Breast epithelium (tissue), 4 donors: ENCODE results near the gene ABCA4. TPM values are rescaled to one million over a fixed set of nuclear protein-coding genes. Genes with fewer than 3 reads are reported as not detected.

Experiments used
- DNase-seq, 2 donors: peaks; one replicate each; pipeline ENCODE4 v3.0.0-alpha.2; 2019; ENCODE audit warnings: low spot score in 2 of 2
- H3K27ac ChIP-seq, 2 donors: fragments of 200-600 bp; sonication (generic) in 1 of 2; one replicate each; pipeline ENCODE4 v1.5.1; 2016 to 2019; ENCODE audit warnings: mild to moderate bottlenecking in 1 of 2
- H3K27me3 ChIP-seq, 2 donors: fragments of 200-600 bp; sonication (generic) in 1 of 2; one replicate each; pipeline versions ENCODE4 v1.5.1 to v1.6.0; 2017 to 2019; ENCODE audit warnings: control low read depth in 1 of 2, mild to moderate bottlenecking in 1 of 2
- H3K36me3 ChIP-seq: fragments of 200-600 bp; one replicate; pipeline ENCODE4 v1.5.1; 2019
- H3K4me1 ChIP-seq, 2 donors: fragments of 200-600 bp; sonication (generic); one replicate each; pipeline ENCODE4 v1.5.1; 2016 to 2019; ENCODE audit warnings: control low read depth in 1 of 2
- H3K4me3 ChIP-seq, 3 donors: fragments of 200-600 bp; sonication (generic); 1 replicate in 2 of 3; 2 replicates in 1 of 3; pipeline ENCODE4 v1.5.1; 2016 to 2019; ENCODE audit warnings: mild to moderate bottlenecking in 3 of 3, moderate library complexity in 2 of 3
- H3K9me3 ChIP-seq, 2 donors: fragments of 200-600 bp; sonication (generic) in 1 of 2; one replicate each; pipeline ENCODE4 v1.5.1; 2016 to 2019; ENCODE audit warnings: control low read depth in 1 of 2
- CTCF ChIP-seq, 3 donors: fragments of 450-650 bp; IDR thresholded peaks; one replicate each; pipeline ENCODE4 v1.5.1; 2016 to 2017; ENCODE audit warnings: antibody characterized with exemption in 3 of 3, mild to moderate bottlenecking in 3 of 3, moderate library complexity in 3 of 3
- POLR2A ChIP-seq: fragments of 450-650 bp; IDR thresholded peaks from one replicate; pipeline ENCODE4 v1.6.1; 2016; ENCODE audit warnings: antibody characterized with exemption, mild to moderate bottlenecking, moderate library complexity
- POLR2AphosphoS5 ChIP-seq, 3 donors: sonication (generic); formaldehyde crosslinking; IDR thresholded peaks; one replicate each; pipeline ENCODE4 v1.6.1; 2017; ENCODE audit warnings: antibody characterized with exemption in 3 of 3
- intact Hi-C: fragments of 100-400 bp; cut with DNase I; formaldehyde crosslinking; loops from one replicate; pipeline ENCODE4 v1.15.1; 2023; ENCODE audit warnings: low total_unique reads
- total RNA-seq, 3 donors: library from RNA; depleted of rRNA; stranded (reverse); fragments of >200 nt; gene quantifications; one replicate each; pipeline ENCODE4 v1.1.0, GENCODE V29; 2016

Gene ABCA4
- total RNA-seq, 3 donors from 2014 or later = 0.16 to 3.5 (median 1.3) TPM

- peak overlapping the region in 1 of 2 donors; percentile 95 for H3K27ac ChIP-seq
- no peak overlapping the region for H3K4me3 ChIP-seq
- intact Hi-C loops = no loop called here
- H3K4me1 ChIP-seq = peaks cover 16 to 18% of the 10 kb centered on the region in 2 donors
- no peaks in the 10 kb centered on the region for H3K9me3 ChIP-seq
- no peak for DNase-seq
- TF ChIP-seq POLR2A (no peak), POLR2AphosphoS5 (IDR thresholded peaks at IDR 0.05) (no peak), CTCF (IDR thresholded peaks at IDR 0.05) (no peak)
- H3K27me3 ChIP-seq = no peaks in the 10 kb centered on the region
- no peaks in the 10 kb centered on the region for H3K36me3 ChIP-seq
These were observed 30.2 kb downstream of the ABCA4 start for GRCh38 chr1:94090761-94091160.

- H3K27ac ChIP-seq = no peak overlapping the region
- H3K9me3 ChIP-seq = no peaks in the 10 kb centered on the region
- DNase-seq = no peak
- no peak for TF ChIP-seq CTCF (IDR thresholded peaks at IDR 0.05)
- H3K27me3 ChIP-seq = no peaks in the 10 kb centered on the region
- intact Hi-C loops = no loop called here
- H3K4me3 ChIP-seq = no peak overlapping the region
- no peaks in the 10 kb centered on the region for H3K4me1 ChIP-seq
- no peaks in the 10 kb centered on the region for H3K36me3 ChIP-seq
These were observed 33.8 kb downstream of the ABCA4 start for GRCh38 chr1:94087193-94087592.

GRCh38 chr1:94084547-94084946 lies 36.4 kb downstream of the ABCA4 start:
- Histone ChIP-seq H3K4me3 (no peak overlapping the region), H3K4me1 (no peaks in the 10 kb centered on the region), H3K36me3 (no peaks in the 10 kb centered on the region), H3K27ac (no peak overlapping the region), H3K27me3 (no peaks in the 10 kb centered on the region), H3K9me3 (no peaks in the 10 kb centered on the region)
- no peak for TF ChIP-seq POLR2AphosphoS5 (IDR thresholded peaks at IDR 0.05)
- no peak for DNase-seq
- intact Hi-C loops = no loop called here

GRCh38 chr1:94084085-94084484 lies 36.9 kb downstream of the ABCA4 start:
- Histone ChIP-seq H3K9me3 (no peaks in the 10 kb centered on the region), H3K27ac (peak overlapping the region in 1 of 2 donors; percentile 3), H3K36me3 (no peaks in the 10 kb centered on the region), H3K4me3 (no peak overlapping the region), H3K27me3 (no peaks in the 10 kb centered on the region), H3K4me1 (no peaks in the 10 kb centered on the region)
- TF ChIP-seq CTCF (IDR thresholded peaks at IDR 0.05) (no peak), POLR2A (no peak), POLR2AphosphoS5 (IDR thresholded peaks at IDR 0.05) (no peak)
- intact Hi-C loops = no loop called here
- no peak for DNase-seq

GRCh38 chr1:94083681-94084080 lies 37.3 kb downstream of the ABCA4 start:
- Histone ChIP-seq H3K36me3 (no peaks in the 10 kb centered on the region), H3K4me3 (no peak overlapping the region), H3K27me3 (no peaks in the 10 kb centered on the region), H3K4me1 (no peaks in the 10 kb centered on the region), H3K27ac (peak overlapping the region in 1 of 2 donors; percentile 3), H3K9me3 (no peaks in the 10 kb centered on the region)
- TF ChIP-seq POLR2A (no peak), CTCF (IDR thresholded peaks at IDR 0.05) (no peak), POLR2AphosphoS5 (IDR thresholded peaks at IDR 0.05) (no peak)
- intact Hi-C loops = no loop called here
- no peak for DNase-seq
